H1 (cell line): ENCODE data around the gene TUBB2B. TPM values are rescaled to one million over a fixed set of nuclear protein-coding genes. Genes with fewer than 3 reads are reported as not detected.

Experiments
- CTCF ChIA-PET: fragments of 300-600 bp; sonication (Branson Sonifier 250); formaldehyde crosslinking; loops from one replicate; lab custom pipeline; 2021; ENCODE audit not compliant: partially characterized antibody; lab: Charles Lee
- POLR2A ChIA-PET: fragments of 300-600 bp; sonication (Branson Sonifier 250); formaldehyde crosslinking; loops from one replicate; lab custom pipeline; 2021; ENCODE audit warnings: inconsistent platforms; ENCODE audit not compliant: partially characterized antibody; lab: Charles Lee
- DNase-seq, 2 experiments: peaks; one replicate each; pipeline versions ENCODE4 v3.0.0 to v3.0.0-alpha.2; 2010 to 2022; ENCODE audit warnings: low spot score in 2 of 2, low read depth in 1 of 2, mixed read lengths in 1 of 2
- FAIRE-seq: peaks from 2 replicates; lab custom pipeline; 2011; peaks lifted over from hg19 to GRCh38; lab: Jason Lieb, UNC
- H2AFZ ChIP-seq: 2 replicates; pipeline ENCODE4 v1.8.1; 2012; ENCODE audit warnings: low read length, inconsistent platforms
- H2AK5ac ChIP-seq: 2 replicates; pipeline ENCODE4 v1.6.1; 2013; ENCODE audit warnings: low read depth, low read length
- H2BK120ac ChIP-seq: replicated peaks from 2 replicates; pipeline ENCODE3; 2013; ENCODE audit warnings: low read depth, low read length, inconsistent platforms
- H2BK12ac ChIP-seq: 2 replicates; pipeline ENCODE4 v1.6.1; 2013; ENCODE audit warnings: low read depth, low read length
- H2BK15ac ChIP-seq: 2 replicates; pipeline ENCODE4 v1.6.1; 2013; ENCODE audit warnings: low read length
- H2BK20ac ChIP-seq: 2 replicates; pipeline ENCODE4 v1.6.1; 2013; ENCODE audit warnings: low read length
- H2BK5ac ChIP-seq: 2 replicates; pipeline ENCODE4 v1.6.1; 2013; ENCODE audit warnings: low read depth, low read length
- H3K14ac ChIP-seq: 2 replicates; pipeline ENCODE4 v1.6.1; 2013; ENCODE audit warnings: inconsistent platforms; ENCODE audit not compliant: insufficient read length
- H3K18ac ChIP-seq: 2 replicates; pipeline ENCODE4 v1.6.1; 2013; ENCODE audit warnings: low read length; ENCODE audit errors: extremely low read depth
- H3K23ac ChIP-seq: 2 replicates; pipeline ENCODE4 v1.6.1; 2013; ENCODE audit warnings: inconsistent platforms; ENCODE audit not compliant: insufficient read length
- H3K23me2 ChIP-seq: 2 replicates; pipeline ENCODE4 v1.6.1; 2013; ENCODE audit warnings: low read depth, low read length
- H3K27ac ChIP-seq: 2 replicates; pipeline ENCODE4 v1.6.1; 2011; ENCODE audit warnings: low read depth, low read length, inconsistent platforms
- H3K27me3 ChIP-seq, 4 experiments: replicated peaks in 1 of 4; 1 replicate in 1 of 4; 2 replicates in 3 of 4; pipeline versions ENCODE4 v1.6.1 to v1.8.1; 2011 to 2013; ENCODE audit warnings: low read length in 3 of 4, mild to moderate bottlenecking in 3 of 4, inconsistent platforms in 2 of 4, mixed read lengths in 2 of 4, moderate library complexity in 1 of 4; ENCODE audit not compliant: control insufficient read depth in 3 of 4, insufficient read depth in 3 of 4; ENCODE audit errors: extremely low read depth in 1 of 4
- H3K36me3 ChIP-seq, 4 experiments: 2 replicates each; pipeline versions ENCODE4 v1.6.1 to v1.8.1; 2011 to 2013; ENCODE audit warnings: mild to moderate bottlenecking in 4 of 4, low read length in 3 of 4, moderate library complexity in 2 of 4, control low read depth in 1 of 4, inconsistent platforms in 1 of 4; ENCODE audit not compliant: insufficient read depth in 4 of 4, control insufficient read depth in 2 of 4
- H3K4ac ChIP-seq: replicated peaks from 2 replicates; pipeline ENCODE3; 2013; ENCODE audit warnings: low read length, low read depth, mixed read lengths, inconsistent platforms; ENCODE audit not compliant: insufficient read length
- H3K4me1 ChIP-seq, 4 experiments: replicated peaks in 1 of 4; 1 replicate in 1 of 4; 2 replicates in 3 of 4; pipeline versions ENCODE4 v1.6.1 to v1.8.1; 2011 to 2013; ENCODE audit warnings: low read length in 3 of 4, inconsistent platforms in 2 of 4, mixed read lengths in 1 of 4; ENCODE audit not compliant: insufficient read depth in 4 of 4, control insufficient read depth in 3 of 4
- H3K4me2 ChIP-seq, 2 experiments: 2 replicates each; pipeline versions ENCODE4 v1.6.1 to v1.8.1; 2011 to 2013; ENCODE audit warnings: low read depth in 2 of 2, low read length in 2 of 2, control low read depth in 1 of 2, inconsistent platforms in 1 of 2, mild to moderate bottlenecking in 1 of 2; ENCODE audit not compliant: insufficient read depth in 1 of 2
- H3K4me3 ChIP-seq, 4 experiments: fragments of 200-600, 300-600 bp in 1 of 4; sonication (generic), shearing (Covaris generic), sonication (Bioruptor Twin) in 1 of 4; 2 replicates each; pipeline versions ENCODE4 v1.5.1 to v1.8.1; 2011 to 2016; ENCODE audit warnings: low read length in 4 of 4, low read depth in 3 of 4, control low read depth in 2 of 4, inconsistent platforms in 2 of 4, mild to moderate bottlenecking in 2 of 4, mixed read lengths in 1 of 4, moderate library complexity in 1 of 4; ENCODE audit not compliant: insufficient read depth in 2 of 4; ENCODE audit errors: extremely low read depth in 1 of 4
- H3K56ac ChIP-seq: replicated peaks from 2 replicates; pipeline ENCODE3; 2013; ENCODE audit warnings: low read depth, mild to moderate bottlenecking, mixed read lengths, low read length, inconsistent platforms; ENCODE audit not compliant: insufficient read length
- H3K79me1 ChIP-seq: 2 replicates; pipeline ENCODE4 v1.6.1; 2013; ENCODE audit warnings: low read depth, low read length, control low read depth
- H3K79me2 ChIP-seq, 2 experiments: 2 replicates each; pipeline versions ENCODE4 v1.6.1 to v1.8.1; 2012 to 2013; ENCODE audit warnings: low read length in 2 of 2, mild to moderate bottlenecking in 2 of 2, inconsistent platforms in 1 of 2; ENCODE audit not compliant: insufficient read depth in 2 of 2, control insufficient read depth in 1 of 2
- H3K9ac ChIP-seq, 4 experiments: replicated peaks in 1 of 4; 1 replicate in 1 of 4; 2 replicates in 3 of 4; pipeline versions ENCODE4 v1.6.1 to v1.8.1; 2011 to 2013; ENCODE audit warnings: low read depth in 3 of 4, low read length in 3 of 4, control low read depth in 2 of 4, mild to moderate bottlenecking in 2 of 4, moderate library complexity in 2 of 4, inconsistent platforms in 1 of 4; ENCODE audit errors: extremely low read depth in 1 of 4
- H3K9me3 ChIP-seq, 2 experiments: 2 replicates each; pipeline versions ENCODE4 v1.6.1 to v1.8.1; 2012 to 2013; ENCODE audit warnings: mild to moderate bottlenecking in 2 of 2, moderate library complexity in 2 of 2, control low read depth in 1 of 2, inconsistent platforms in 1 of 2, low read depth in 1 of 2, low read length in 1 of 2, mixed read lengths in 1 of 2; ENCODE audit not compliant: insufficient read depth in 2 of 2
- H4K20me1 ChIP-seq, 2 experiments: replicated peaks in 1 of 2; 2 replicates each; pipeline versions ENCODE3 to v1.8.1; 2011 to 2013; ENCODE audit warnings: inconsistent platforms in 2 of 2, low read length in 2 of 2, mild to moderate bottlenecking in 1 of 2; ENCODE audit not compliant: insufficient read depth in 2 of 2, control insufficient read depth in 1 of 2
- H4K5ac ChIP-seq: 2 replicates; pipeline ENCODE4 v1.6.1; 2013; ENCODE audit warnings: low read length, low read depth, mixed read lengths, inconsistent platforms; ENCODE audit not compliant: insufficient read length
- H4K8ac ChIP-seq: 2 replicates; pipeline ENCODE4 v1.8.0; 2013; ENCODE audit warnings: mild to moderate bottlenecking, moderate library complexity, low read length, inconsistent platforms; ENCODE audit not compliant: insufficient read depth; ENCODE audit errors: extremely low read depth
- H4K91ac ChIP-seq: replicated peaks from 2 replicates; pipeline ENCODE3; 2013; ENCODE audit warnings: low read length, mixed read lengths, inconsistent platforms; ENCODE audit not compliant: insufficient read length
- ATF2 ChIP-seq: IDR thresholded peaks from 2 replicates; pipeline ENCODE4 v1.6.1; 2012; ENCODE audit warnings: low read length, inconsistent platforms
- BCL11A ChIP-seq, 2 experiments: IDR thresholded peaks; one replicate each; pipeline ENCODE4 v1.6.1; 2011; ENCODE audit warnings: low read depth in 2 of 2, low read length in 2 of 2, mild to moderate bottlenecking in 2 of 2
- CTBP2 ChIP-seq: IDR thresholded peaks from 2 replicates; pipeline ENCODE4 v1.7.0; 2011; ENCODE audit warnings: borderline replicate concordance, mild to moderate bottlenecking, moderate library complexity, mixed read lengths, low read length; ENCODE audit not compliant: insufficient read depth, insufficient read length
- KDM4A ChIP-seq: IDR thresholded peaks from one replicate; pipeline ENCODE4 v1.7.1; 2012; ENCODE audit warnings: low read depth, mild to moderate bottlenecking, moderate library complexity, low read length, inconsistent platforms; ENCODE audit not compliant: severe bottlenecking
- KDM5A ChIP-seq: fragments of 200-600 bp; IDR thresholded peaks from 2 replicates; pipeline ENCODE4 v1.7.1; 2012; ENCODE audit warnings: mild to moderate bottlenecking, low read length, inconsistent platforms, mixed read lengths
- NRF1 ChIP-seq: IDR thresholded peaks from 2 replicates; pipeline ENCODE4 v1.6.1; 2011; ENCODE audit warnings: mild to moderate bottlenecking, low read depth, low read length, improper control_type of control experiment
- POLR2A ChIP-seq, 2 experiments: IDR thresholded peaks; 1 replicate in 1 of 2; 2 replicates in 1 of 2; pipeline ENCODE4 v1.6.1; 2011; ENCODE audit warnings: low read depth in 2 of 2, low read length in 2 of 2, mild to moderate bottlenecking in 2 of 2; ENCODE audit errors: control extremely low read depth in 1 of 2
- SIRT6 ChIP-seq: IDR thresholded peaks from one replicate; pipeline ENCODE4 v1.7.1; 2012; ENCODE audit warnings: low read length, inconsistent platforms
- SP4 ChIP-seq: IDR thresholded peaks from 2 replicates; pipeline ENCODE4 v1.6.1; 2012; ENCODE audit warnings: low read length, inconsistent platforms
- TBP ChIP-seq: IDR thresholded peaks from 2 replicates; pipeline ENCODE4 v1.6.1; 2011; ENCODE audit warnings: low read depth, low read length, improper control_type of control experiment
- ZNF274 ChIP-seq: IDR thresholded peaks from 2 replicates; pipeline ENCODE4 v1.7.0; 2012; ENCODE audit warnings: low read length, borderline replicate concordance; ENCODE audit errors: extremely low read depth
- WGBS, 2 experiments: shearing (Covaris generic) in 1 of 2; methylation state at CpG; one replicate each; pipeline versions ENCODE4 v1.1.6 to v1.1.7; 2013 to 2015; ENCODE audit warnings: low lambda C conversion rate in 2 of 2, mixed read lengths in 2 of 2, inconsistent platforms in 1 of 2, low coverage in 1 of 2, missing lambda C conversion rate in 1 of 2; ENCODE audit not compliant: insufficient replicate concordance in 2 of 2, insufficient coverage in 1 of 2, insufficient read length in 1 of 2; ENCODE audit errors: extremely low coverage in 1 of 2, missing lambda C conversion rate in 1 of 2; 5-methylcytosine and 5-hydroxymethylcytosine counted together
- polyA plus RNA-seq, 7 experiments: library from polyadenylated mRNA; depleted of rRNA in 3 of 7; stranded (reverse) in 5 of 7; unstranded in 2 of 7; fragments of >200 nt in 5 of 7; fragments of 200-250 nt in 2 of 7; gene quantifications; 1 replicate in 5 of 7; 2 replicates in 1 of 7; 4 replicates in 1 of 7; pipeline versions ENCODE4 v1.2.1 to v1.2.3, GENCODE V29; 2011 to 2013; ENCODE audit warnings: missing spikeins in 2 of 7, mixed read lengths in 2 of 7
- total RNA-seq: library from RNA; stranded (reverse); fragmentation: NEBNext Ultra II Directional; extraction: Animal tissue kit (Norgen Biotek cat#: 25700); gene quantifications from 2 replicates; pipeline ENCODE4 v1.2.1, GENCODE V29; 2021
- TF ChIP-seq, protein P1 (sequence below): IDR thresholded peaks from 2 replicates; pipeline ENCODE4 v1.6.1; 2012; ENCODE audit warnings: inconsistent platforms

The TUBB2B gene
- total and polyA plus RNA-seq, 2 of the 8 experiments (the other 6 are each of a cell fraction or from before 2014, with no cell fraction given): 612 to 722 TPM

DNA sequence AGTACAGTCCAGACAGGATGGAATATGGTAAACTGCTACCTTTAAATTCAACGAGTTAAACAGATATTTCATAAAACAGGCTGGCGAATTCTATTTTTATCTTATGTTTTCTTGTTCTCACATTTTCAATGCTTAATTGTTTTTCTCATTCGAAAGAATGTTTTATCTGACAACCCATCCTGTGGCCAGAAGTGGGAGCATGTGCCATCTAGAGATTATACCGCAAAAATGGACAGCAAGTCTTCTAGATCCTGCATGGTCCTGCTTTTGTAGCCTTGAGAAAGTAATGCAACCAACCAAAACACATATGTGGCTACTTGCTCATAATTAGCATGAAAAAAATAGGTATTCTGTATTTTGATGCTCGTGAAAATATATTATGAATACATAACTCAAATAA, 30.7 kb downstream of the TUBB2B start:
- H4K8ac ChIP-seq: no peak overlapping the region
- H4K91ac ChIP-seq: no peak overlapping the region
- no peak overlapping the region for H3K23ac ChIP-seq
- peaks cover 15 to 24% (median 20%) of the 10 kb centered on the region in 4 experiments for H3K4me1 ChIP-seq
- H3K9me3 ChIP-seq: no peaks in the 10 kb centered on the region
- no peak overlapping the region for H2BK5ac ChIP-seq
- no peak overlapping the region for H2BK20ac ChIP-seq
- H2AK5ac ChIP-seq: no peak overlapping the region
- H3K56ac ChIP-seq: no peak overlapping the region
- H3K4ac ChIP-seq: no peak overlapping the region
- no peak overlapping the region for H3K27ac ChIP-seq
- no peak overlapping the region for H2BK15ac ChIP-seq
- H3K18ac ChIP-seq: no peak overlapping the region
- ChIA-PET POLR2A (interaction anchor here (1.3 to 3.0 kb wide), 2 partner anchors 13 to 39 kb away, joined by 7 to 12 read pairs; partner anchors contain the start of gene TUBB2A), CTCF (interaction anchor here (0.6 to 4.5 kb wide), 7 partner anchors 12 to 64 kb away, joined by 3 to 25 read pairs (median 7); partner anchors contain the start of gene TUBB2A)
- H3K23me2 ChIP-seq: no peaks in the 10 kb centered on the region
- no peaks in the 10 kb centered on the region for H4K20me1 ChIP-seq
- H3K14ac ChIP-seq: no peak overlapping the region
- no peak overlapping the region for H2AFZ ChIP-seq
- no peak overlapping the region for H3K9ac ChIP-seq
- no peak overlapping the region for H3K4me3 ChIP-seq
- H4K5ac ChIP-seq: no peak overlapping the region
- no peak overlapping the region for H2BK120ac ChIP-seq
- H3K79me2 ChIP-seq: no peaks in the 10 kb centered on the region
- no peaks in the 10 kb centered on the region; the same call in 1 of the 2 replicates for H3K79me1 ChIP-seq
- H3K4me2 ChIP-seq: no peak overlapping the region; a peak in 1 of 4 replicates
- H3K36me3 ChIP-seq: no peaks in the 10 kb centered on the region
- 92% methylated on average over 5 of the region's 5 CpGs; no CpG with 5 or more reads in 1 of the 2 experiments for WGBS, 2 experiments
- H3K27me3 ChIP-seq: no peaks in the 10 kb centered on the region
- H2BK12ac ChIP-seq: no peak overlapping the region; the same call in 1 of the 2 replicates
- FAIRE-seq (no peak), DNase-seq (no peak)
- TF ChIP-seq SP4: no peak
- TF ChIP-seq TBP: no peak
- TF ChIP-seq POLR2A (IDR thresholded peaks at IDR 0.05; ENCODE audit: control extremely low read depth in 1 of 2, low read depth in 2 of 2, low read length in 2 of 2): no peak
- TF ChIP-seq SIRT6: no peak
- TF ChIP-seq, protein P1, sequence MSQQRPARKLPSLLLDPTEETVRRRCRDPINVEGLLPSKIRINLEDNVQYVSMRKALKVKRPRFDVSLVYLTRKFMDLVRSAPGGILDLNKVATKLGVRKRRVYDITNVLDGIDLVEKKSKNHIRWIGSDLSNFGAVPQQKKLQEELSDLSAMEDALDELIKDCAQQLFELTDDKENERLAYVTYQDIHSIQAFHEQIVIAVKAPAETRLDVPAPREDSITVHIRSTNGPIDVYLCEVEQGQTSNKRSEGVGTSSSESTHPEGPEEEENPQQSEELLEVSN: no peak
- no peak for TF ChIP-seq ZNF274
- TF ChIP-seq KDM4A: no peak
- no peak for TF ChIP-seq ATF2
- TF ChIP-seq NRF1: no peak
- no peak for TF ChIP-seq KDM5A
- no peak for TF ChIP-seq BCL11A (IDR thresholded peaks at IDR 0.05; ENCODE audit: low read depth in 2 of 2, low read length in 2 of 2)
- TF ChIP-seq CTBP2: no peak
